Stimulated activated naive CD8-positive, alpha-beta T cell treated with anti-CD3 and anti-CD28 coated beads, Interleukin-15, Interleukin-2, amounts not matched to agents 100 U/mL and 50 U/mL, for 24 hours (primary cell): ENCODE data around the gene VWA5B2.

Experiments
- ATAC-seq: fragments of 150-1000 bp; cut with Tn5 transposase; one replicate; pipeline ENCODE4 v1.10.0; 2021
- DNase-seq: peaks from one replicate; pipeline ENCODE4 v3.0.0; 2021

Gene VWA5B2

DNA sequence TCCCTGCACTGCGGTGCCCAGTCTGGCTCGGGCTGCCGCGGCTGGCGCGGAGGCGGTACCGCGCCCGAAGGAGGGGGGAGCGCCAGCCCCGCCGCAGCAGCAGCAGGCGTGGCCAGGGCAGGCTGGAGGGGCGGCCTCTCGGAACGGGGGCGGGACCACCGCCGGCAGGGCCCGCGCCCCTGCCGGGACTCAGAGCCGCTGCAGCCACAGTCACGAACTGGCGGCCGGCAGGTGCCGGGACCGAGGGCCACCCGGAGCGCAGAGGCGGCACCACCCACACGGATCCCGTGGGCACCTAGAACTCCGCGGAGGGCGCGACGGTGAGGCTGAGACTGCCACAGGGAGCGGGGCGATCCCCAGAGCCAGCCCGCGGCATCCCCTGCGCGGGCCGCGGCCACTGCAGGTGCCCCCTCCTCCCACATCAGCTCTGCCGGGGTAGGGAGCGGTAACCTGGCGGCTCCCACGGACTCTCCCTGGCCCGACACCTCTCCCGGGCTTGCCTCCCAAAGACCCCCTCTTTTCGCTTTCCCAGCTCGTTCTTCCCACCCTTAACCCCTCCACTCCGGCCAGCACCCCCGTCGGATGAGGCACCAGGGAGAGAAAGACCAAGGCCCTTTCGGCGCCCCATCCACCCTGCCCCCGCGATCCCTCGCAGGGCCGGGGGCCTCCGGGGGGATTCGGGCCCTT lies at the start of gene VWA5B2:
Gene VWA5B2, plus strand, starts transcription at position 192 of the 687 bp plus-strand sequence. CDS start 944 bp downstream, outside the sequence.
- ATAC-seq (peak; percentile 88), DNase-seq (peak; percentile 78)

DNA sequence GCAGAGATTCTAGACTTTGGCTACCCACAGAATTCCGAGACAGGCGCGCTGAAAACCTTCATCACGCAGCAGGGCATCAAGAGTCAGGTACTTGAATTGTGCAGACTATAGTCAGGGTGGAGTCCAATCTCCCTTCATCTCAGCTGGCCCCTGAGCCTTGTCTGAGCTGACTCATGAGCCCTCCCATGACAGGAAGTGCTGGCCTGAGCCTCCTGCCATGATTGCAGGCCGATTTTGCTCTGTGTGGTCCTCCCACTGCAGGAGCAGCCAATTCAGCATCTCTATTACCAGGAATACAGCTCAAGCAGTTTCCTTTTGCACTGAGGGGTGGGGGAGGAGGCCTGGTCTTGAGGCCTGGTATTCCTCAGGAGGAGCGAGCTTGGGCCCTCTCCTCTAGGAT lies 49.2 kb upstream of the VWA5B2 start:
- ATAC-seq (no peak), DNase-seq (no peak)

DNA sequence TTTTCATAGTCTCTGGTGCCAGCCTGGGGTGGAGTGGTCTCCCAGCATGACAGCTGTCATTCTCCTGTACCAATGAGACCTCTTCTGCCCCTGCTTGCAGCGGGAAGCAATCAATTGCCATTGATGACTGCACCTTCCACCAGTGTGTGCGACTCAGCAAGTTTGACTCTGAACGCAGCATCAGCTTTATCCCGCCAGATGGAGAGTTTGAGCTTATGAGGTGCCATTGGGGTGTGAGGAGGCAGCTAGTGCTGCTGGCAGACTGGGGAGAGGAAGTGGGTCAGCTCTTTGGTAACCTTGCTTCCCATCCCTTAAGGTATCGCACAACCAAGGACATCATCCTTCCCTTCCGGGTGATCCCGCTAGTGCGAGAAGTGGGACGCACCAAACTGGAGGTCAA lies 47.8 kb upstream of the VWA5B2 start:
- no peak for ATAC-seq

DNA sequence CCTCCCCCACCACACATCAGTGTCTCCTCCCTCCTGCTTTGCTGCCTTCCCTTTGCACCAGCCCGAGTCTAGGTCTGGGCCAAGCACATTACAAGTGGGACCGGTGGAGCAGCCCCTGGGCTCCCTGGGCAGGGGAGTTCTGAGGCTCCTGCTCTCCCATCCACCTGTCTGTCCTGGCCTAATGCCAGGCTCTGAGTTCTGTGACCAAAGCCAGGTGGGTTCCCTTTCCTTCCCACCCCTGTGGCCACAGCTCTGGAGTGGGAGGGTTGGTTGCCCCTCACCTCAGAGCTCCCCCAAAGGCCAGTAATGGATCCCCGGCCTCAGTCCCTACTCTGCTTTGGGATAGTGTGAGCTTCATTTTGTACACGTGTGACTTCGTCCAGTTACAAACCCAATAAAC lies 45.7 kb upstream of the VWA5B2 start:
- DNase-seq (no peak), ATAC-seq (no peak)

More for the DNA sequence above, 47.8 kb upstream of the VWA5B2 start:
- no peak for DNase-seq

DNA sequence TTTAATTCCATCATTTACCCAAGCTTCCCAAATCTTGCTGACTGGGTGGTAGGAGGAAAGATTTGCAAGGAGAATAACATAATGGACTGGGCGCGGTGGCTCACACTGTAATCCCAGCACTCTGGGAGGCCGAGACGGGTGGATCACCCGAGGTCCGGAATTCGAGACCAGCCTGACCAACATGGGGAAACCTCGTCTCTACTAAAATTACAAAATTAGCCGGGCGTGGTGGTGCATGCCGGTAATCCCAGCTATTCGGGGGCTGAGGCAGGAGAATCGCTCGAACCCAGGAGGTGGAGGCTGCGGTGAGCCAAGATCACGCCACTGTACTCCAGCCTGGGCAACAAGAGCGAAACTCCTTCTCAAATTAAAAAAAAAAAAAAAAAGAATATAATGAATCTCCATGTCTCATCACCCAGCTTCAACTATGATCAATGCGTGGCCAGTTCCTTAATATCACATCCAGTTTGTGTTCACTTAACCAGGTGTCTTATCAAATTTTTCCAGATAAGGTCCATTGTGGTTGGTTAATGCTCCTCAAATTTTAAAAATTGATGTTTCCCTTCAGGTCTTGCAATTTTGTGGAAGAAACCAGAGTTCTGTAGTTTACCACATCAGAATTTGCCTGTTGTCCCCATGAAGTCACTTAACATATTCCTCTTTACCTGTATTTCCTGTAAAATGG lies 44.7 kb upstream of the VWA5B2 start:
- ATAC-seq (no peak), DNase-seq (no peak)

DNA sequence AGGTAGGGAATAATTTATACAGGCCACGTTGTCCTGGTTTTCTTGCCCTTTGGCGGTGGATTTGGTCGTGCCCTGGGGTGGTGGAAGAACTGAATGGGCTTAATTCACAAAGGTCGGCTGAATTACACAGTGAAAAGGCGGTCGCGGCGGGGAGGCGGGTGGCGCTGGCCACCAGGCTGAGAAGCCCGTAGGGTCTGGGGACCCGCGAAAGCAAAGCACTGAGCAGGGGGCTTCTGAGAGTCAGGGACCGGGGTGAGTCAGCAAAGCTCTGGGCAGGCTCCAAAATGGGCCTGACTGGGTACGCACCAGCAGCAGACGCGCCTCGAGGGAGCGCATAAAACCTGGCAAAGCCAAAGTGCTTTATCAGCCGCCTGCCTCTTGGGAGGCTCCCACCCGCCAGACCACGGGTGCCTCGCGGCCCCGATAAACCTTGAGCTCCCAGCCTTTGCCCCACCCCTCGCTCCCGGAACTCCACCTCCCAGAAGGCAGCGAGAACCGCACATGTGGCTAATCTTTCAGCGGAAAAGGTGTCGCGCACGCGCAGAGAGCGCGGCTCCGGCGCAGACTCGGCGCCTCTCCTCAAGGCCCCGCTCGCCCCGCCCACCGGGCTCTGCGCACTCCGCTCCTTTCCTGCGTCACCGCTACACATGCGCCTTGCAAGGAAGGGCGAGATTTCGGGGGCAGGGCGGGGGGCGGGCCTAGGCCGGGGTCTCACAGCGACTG lies 43.8 kb upstream of the VWA5B2 start:
- ATAC-seq (peak; percentile 93), DNase-seq (peak; percentile 100)

DNA sequence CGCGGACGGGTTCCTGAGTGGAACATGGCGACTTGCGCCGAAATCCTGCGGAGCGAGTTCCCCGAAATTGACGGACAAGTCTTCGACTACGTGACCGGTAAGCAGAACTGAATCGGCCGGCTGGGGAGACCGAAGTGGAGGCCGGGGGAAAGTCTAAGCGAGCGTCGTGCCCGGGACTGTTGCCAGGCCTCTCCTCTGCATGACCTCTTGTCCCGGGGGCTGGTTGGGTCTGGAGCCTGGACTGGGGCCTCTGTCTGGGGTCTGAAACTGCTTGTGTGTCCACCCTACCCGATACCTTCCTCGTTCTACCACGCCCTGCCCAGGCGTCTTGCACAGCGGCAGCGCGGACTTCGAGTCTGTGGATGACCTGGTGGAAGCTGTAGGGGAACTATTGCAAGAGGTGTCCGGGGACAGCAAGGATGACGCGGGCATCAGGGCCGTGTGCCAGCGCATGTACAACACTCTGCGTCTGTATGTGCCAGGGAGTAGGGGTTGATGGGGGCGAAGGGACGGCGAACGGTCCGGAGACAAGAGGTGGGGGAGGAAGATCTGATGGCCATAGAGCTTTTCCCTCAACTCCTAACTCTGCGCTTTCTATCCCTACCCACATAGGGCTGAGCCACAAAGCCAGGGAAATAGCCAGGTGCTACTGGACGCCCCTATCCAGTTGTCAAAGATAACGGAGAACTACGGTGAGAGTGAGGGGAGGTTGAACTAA lies 43.0 kb upstream of the VWA5B2 start, which contains the start of gene ABCF3:
Gene ABCF3, plus strand, starts transcription at position 16 of the 718 bp plus-strand sequence. Its CDS starts 9 bp downstream, at position 25.
- DNase-seq (no peak), ATAC-seq (peak; percentile 10)

DNA sequence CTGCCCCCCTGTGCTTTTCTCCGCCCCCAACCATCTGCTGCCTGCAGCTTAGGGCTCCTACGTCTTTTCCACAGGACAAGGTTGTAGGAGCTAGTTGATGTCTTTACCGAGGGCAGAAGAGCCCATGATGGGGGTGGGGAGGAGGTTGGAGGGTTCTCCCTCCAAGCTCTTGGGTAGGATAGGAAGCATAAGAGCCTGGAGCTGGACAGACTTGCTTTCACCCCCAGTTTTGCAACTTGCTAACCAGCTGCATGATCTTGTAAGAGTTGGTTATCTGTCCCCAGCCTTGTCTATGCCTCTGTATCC lies 42.5 kb upstream of the VWA5B2 start:
- DNase-seq, result no peak
- no peak for ATAC-seq

DNA sequence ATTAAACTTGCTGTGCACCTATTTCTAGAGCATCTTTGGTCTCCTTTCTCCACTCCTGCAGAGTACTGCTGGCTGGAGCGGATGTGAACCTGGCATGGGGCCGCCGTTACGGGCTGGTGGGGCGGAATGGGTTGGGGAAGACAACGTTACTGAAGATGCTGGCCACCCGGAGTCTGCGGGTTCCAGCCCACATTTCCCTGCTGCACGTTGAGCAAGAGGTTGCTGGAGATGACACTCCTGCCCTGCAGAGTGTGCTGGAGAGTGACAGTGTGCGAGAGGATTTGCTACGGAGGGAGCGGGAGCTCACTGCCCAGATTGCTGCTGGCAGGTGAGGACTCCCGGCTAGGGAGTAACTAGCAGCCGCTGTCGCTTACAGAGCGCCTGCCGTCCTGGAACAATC lies 41.3 kb upstream of the VWA5B2 start:
- no peak for ATAC-seq

DNA sequence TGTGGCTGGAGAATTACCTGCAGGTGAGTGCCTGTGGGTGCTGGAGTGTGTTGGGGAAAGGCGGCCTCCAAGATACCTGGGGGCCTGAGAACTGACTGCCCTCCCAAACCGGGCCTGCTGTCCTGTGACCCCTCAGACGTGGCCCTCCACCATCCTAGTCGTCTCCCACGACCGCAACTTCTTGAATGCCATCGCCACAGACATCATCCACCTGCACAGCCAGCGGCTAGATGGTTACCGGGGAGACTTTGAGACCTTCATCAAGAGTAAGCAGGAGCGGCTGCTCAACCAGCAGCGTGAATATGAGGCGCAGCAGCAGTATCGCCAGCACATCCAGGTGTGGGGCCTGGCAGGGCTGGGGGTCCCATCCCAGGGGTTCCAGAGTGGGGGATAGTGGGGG lies 40.0 kb upstream of the VWA5B2 start:
- no peak for ATAC-seq

More for the DNA sequence above, 41.3 kb upstream of the VWA5B2 start:
- no peak for DNase-seq

DNA sequence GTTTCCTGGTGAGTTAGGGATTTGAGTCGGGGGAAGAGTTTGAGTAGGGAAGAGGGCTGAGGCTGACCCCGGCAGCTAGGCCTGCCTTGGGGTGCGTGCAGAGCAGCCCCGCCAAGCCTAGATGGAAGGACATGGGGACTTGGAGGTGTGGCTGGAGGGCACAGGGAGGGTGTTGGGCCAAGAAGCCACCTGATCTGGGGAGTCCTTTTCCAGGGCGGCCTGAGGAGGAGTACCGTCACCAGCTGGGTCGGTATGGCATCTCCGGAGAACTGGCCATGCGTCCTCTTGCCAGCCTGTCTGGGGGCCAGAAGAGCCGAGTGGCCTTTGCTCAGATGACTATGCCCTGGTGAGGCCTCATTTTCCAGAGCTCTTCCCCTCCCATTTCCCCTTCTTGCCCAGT lies 36.5 kb upstream of the VWA5B2 start:
- ATAC-seq (no peak), DNase-seq (no peak)

More for the DNA sequence above, 40.0 kb upstream of the VWA5B2 start:
- no peak for DNase-seq

DNA sequence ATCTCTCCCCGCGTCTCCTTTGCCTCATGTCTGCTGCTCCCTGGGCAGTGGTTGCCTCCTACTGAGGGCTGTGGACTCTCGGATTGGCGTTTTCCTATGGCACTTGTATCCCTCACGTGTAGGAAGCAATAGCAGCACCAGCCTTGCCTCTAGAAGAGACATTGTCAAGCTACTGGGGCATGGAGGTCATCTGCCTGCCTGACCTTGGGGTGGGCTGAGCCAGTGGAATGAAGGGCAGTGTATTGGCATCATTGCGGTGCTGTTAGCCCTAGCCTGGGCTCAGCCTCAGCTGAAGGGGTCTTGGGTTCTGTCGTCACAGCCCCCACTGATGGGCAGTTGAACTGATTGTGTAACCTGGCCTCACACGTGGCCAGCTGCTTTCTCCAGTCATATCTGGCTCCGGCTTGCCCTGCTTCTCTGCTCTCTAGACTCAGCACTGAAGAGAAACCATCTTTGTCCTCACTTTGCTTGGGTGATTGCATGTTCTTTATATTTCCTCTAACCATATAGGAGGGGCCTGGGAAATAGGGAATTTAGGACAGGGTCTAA lies 35.3 kb upstream of the VWA5B2 start:
- DNase-seq (no peak), ATAC-seq (no peak)

DNA sequence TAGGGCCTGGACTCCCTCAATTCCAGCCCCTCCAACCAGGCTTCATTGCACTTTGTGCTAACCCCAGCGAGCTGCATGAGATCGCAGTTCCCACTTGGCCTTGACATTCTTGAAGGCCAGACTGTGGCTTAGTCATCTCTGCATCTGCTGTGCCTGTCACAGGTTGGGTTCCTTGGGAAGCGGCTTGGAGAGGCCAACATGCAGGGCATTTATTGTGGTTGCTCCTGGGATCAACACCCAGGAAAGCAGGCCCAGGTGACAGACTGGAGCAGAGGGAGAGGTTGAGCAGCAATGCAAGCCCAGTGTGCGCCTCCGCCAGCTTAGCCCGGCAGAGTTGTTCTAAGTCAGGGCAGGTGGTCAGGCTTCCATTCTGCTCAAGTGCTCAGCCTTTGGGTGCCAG lies 32.8 kb upstream of the VWA5B2 start:
- ATAC-seq, result no peak

DNA sequence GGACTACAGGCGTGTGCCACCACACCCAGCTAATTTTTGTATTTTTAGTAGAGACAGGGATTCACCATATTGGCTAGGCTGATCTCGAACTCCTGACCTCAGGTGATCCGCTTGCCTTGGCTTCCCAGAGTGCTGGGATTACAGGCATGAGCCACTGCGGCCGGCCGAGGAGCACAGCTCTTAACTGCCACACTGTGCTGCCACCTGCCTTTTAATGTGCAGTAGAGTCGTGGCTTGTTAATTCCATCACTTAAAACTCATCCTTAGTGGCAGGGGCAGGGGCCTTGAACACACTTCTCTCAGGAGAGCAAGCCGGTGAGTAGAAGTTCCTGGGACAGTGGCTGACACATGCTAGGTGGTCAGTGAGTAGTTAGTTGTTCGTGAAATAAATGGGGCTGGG lies 30.9 kb upstream of the VWA5B2 start:
- no peak for ATAC-seq

More for the DNA sequence above, 32.8 kb upstream of the VWA5B2 start:
- no peak for DNase-seq

DNA sequence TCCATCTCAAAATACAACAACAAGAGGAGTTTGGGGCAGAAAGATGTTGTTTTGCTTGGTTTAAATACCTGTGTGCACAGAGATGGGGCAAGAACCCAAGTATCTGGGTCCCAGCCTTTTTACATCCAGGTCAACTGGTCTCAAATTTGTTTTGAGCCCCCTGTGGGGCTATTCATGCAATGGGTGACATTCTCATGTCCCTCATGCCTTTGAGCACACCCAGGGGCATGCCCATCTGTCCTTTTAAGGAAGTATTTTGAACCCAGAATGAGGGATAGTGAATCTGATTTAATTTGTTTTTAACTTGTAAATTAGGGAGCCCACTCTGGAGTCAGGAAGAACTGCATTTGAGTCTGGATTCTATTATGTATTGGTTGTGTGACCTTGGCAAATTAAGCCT lies 28.6 kb upstream of the VWA5B2 start:
- DNase-seq (no peak), ATAC-seq (no peak)

More for the DNA sequence above, 30.9 kb upstream of the VWA5B2 start:
- no peak for DNase-seq

DNA sequence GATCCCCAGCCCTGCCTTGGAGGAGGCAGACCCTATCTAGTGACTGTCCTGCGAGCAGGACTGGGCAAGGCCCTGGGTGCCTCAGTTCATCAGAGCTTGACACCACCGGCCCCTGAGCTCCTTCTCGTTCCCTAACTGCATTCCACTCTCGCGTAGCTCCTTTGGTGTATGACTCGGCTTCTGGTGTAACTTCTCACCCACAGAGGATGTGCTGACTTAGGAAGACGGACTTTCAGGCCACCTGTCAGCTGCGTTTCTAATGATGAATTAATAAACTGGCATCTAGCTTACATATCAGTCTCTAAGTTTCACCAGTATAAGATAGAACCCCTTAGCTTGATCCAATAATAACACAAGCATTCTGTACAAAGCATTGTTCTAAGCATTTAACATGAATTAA lies 25.9 kb upstream of the VWA5B2 start:
- DNase-seq, result no peak
- no peak for ATAC-seq

DNA sequence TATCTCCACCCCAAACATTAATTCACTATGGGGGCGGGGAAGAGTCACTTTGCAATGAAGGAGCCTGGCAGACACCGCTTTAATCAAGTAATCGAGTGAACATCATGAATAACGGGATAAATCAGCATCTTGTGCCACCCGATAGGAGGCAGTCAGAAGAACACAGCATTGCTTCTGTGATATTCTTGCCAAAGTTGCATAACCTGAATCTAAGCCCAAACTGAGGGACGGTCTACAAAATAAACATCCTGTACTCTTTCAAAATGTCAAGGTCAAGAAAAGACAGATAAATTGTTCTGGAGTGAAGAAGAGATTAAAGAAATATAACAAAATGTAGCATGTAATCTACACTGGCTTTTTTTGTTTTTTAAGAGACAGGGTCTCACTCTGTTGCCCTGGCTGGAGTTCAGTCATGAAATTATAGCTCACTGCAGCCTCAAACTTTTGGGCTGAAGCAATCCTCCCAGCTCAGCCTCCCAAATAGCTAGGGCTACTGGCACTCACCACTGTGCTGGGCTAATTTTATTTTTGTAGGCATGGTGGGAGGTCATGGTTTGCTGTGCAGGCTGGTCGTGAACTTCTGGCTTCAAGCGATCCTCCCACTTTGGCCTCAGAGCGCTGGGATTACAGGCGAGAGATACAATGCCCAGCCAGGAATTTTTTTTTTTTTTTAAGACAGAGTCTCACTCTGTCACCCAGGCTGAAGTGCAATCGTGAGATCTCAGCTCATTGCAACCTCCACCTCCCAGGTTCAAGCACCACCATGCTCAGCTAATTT lies 20.1 kb upstream of the VWA5B2 start:
- ATAC-seq (no peak), DNase-seq (no peak)

DNA sequence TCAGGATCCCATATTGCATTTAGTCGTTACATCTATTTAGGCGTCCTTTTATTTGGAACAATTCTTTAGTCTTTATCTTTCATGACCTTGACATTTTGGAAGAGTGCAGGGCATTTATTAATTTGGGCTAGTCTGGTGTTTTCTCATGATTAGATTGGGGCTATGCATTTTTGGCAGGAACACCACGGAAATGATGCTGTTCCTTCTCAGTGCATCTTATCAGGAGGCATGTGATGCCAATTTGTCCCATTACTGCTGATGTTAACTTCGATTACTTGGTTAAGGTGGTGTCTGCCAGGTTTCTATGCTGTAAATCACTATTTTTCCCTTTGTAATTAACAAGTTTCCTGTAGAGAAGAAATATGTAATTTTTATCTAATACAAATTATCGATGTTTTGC lies 18.1 kb upstream of the VWA5B2 start:
- ATAC-seq, result no peak
- no peak for DNase-seq

DNA sequence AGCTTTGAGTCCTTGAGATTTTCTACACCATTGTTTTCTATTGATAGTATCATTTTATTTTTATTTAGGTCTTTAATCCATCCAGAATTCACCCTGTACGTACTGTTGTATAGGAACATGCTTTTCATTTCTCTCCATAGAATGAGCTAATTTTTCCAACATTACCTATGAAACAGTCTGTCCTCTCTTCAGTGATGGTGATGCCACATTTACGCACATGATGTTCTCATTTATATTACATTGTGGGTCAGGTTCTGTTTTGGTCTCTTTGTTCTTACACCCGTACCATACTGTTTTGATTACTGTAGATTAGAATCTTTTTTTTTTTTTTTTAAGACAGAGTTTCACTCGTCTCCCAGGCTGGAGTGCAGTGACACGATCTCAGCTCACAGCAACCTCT lies 17.7 kb upstream of the VWA5B2 start:
- no peak for ATAC-seq
- DNase-seq, result no peak

DNA sequence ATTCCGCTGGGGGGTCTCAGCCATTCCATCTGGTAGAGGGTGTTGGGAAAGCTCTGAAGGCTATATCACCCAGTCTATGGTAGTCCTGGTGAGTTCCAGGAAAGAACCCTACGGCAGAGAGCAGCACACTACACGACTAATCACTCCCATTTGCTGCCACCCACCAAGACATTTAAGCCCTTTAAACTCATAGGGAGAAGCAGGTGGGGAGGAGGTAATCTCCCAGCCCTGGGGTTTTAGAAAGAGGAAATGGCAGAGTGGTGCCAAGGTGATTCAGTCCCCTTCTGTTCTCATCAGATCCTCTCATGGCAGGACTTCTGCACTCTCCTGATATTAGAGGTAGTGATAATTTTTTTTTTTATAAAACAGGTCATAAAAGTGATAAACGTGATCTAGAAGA lies 10.6 kb upstream of the VWA5B2 start:
- DNase-seq (no peak), ATAC-seq (no peak)

DNA sequence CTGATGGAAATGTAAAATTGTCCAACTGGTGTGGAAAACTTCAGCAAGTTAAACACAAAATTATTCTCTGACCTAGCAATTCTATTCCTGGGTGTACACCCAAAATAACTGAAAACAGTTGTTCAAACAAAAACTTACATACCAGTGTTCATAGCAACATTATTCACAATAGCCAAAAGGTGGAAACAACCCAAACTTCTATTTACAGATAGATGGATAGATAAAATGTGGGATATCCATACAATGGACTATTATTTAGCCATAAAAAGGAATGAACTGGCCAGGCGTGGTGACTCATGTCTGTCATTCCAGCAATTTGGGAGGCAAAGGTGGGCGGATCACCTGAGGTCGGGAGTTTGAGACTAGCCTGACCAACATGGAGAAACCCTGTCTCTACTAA lies 6.9 kb upstream of the VWA5B2 start:
- DNase-seq (no peak), ATAC-seq (no peak)

DNA sequence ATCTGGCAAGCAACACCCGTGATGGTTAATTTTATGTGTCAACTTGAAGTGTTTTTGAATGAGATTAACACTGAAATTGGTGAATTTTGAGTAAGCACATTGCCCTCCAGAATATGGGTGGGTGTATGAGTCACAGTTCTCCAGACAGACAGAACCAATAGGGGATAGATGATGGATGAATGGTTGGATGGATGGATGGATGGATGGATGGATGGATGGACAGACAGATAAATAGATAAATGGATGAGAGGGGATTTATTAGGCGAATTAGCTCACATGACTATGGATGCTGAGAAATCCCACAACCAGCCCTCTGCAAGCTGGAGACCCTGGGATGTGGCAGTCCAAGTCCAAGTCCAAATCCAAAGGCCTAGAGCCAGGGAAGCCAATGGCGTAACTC lies 5.4 kb upstream of the VWA5B2 start:
- no peak for DNase-seq
- ATAC-seq, result no peak
